ENCODE measurements around the gene RAB20. TPM values are rescaled to one million over a fixed set of nuclear protein-coding genes. Genes with fewer than 3 reads are reported as not detected.
A peak's percentile ranks its signal among the peaks of the same experiment; 100 is the strongest.

RAB20 gene, protein sequence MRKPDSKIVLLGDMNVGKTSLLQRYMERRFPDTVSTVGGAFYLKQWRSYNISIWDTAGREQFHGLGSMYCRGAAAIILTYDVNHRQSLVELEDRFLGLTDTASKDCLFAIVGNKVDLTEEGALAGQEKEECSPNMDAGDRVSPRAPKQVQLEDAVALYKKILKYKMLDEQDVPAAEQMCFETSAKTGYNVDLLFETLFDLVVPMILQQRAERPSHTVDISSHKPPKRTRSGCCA
- 24.9 and 25.2 TPM in 2 replicates for total RNA-seq (2013; cell fraction: nucleolus; rRNA removed)
- 14.6 and 18.2 TPM in 2 replicates for total RNA-seq (2014; rRNA removed)
- 7.8 and 8.7 TPM in 2 replicates for total RNA-seq (2014; rRNA removed; fragmentation: Illumina TruSeq; extraction: Trizol)
- 13.1 and 13.6 TPM in 2 replicates for total RNA-seq (2021)
- polyA plus RNA-seq (2011; ENCODE audit: low read depth) = 12.5 TPM
- polyA plus RNA-seq (2011; rRNA removed) = 24.8 and 33.1 TPM in 2 replicates
- polyA plus RNA-seq (2011; cell fraction: cytosol; rRNA removed) = 39.6 and 42.9 TPM in 2 replicates
- 20.8 and 21.8 TPM in 2 replicates for polyA plus RNA-seq (2011; cell fraction: nucleus; rRNA removed)
- 19.4 and 23.2 TPM in 2 replicates for polyA plus RNA-seq (2012)
- polyA plus RNA-seq (2014; fragmentation: Illumina TruSeq; extraction: Trizol) = 5.0 and 7.2 TPM in 2 replicates
- polyA plus RNA-seq (2014; fragmentation: Nextera tagmentation; extraction: Ambion mirVana) = 1 to 10 TPM in 1 of 2 experiments, under 1 TPM in 1; 0.48 to 2.1 TPM
- polyA plus RNA-seq (2014; rRNA removed) = 14.7 and 14.8 TPM in 2 replicates
- polyA plus RNA-seq (2016; fragmentation: Nextera tagmentation; extraction: Ambion mirVana) = 10 to 100 TPM in 1 of 2 experiments, 1 to 10 TPM in 1; 8.4 to 10.6 TPM
- polyA minus RNA-seq (2011; rRNA and poly(A)+ RNA removed) = 17.3 and 23.7 TPM in 2 replicates
- polyA minus RNA-seq (2011; cell fraction: cytosol; rRNA and poly(A)+ RNA removed) = 8.3 and 8.4 TPM in 2 replicates
- 5.3 and 8.8 TPM in 2 replicates for polyA minus RNA-seq (2011; cell fraction: nucleus; rRNA and poly(A)+ RNA removed)
- percentile 65 among the genes with signal in this experiment for Bru-seq, nascent RNA
- BruChase-seq, experiment 1, labeled RNA remaining after a 6-hour chase = percentile 52 among the genes with signal in this experiment
- percentile 48 among the genes with signal in this experiment for BruChase-seq, experiment 2, labeled RNA remaining after a 2-hour chase
- long read RNA-seq, experiment 1, transcript RAB20-201 (2 exons, 1,518 nt) = major isoform, 7 of 7 reads
- long read RNA-seq, experiment 1, partial matches to known transcripts = 0 of 7 reads
- long read RNA-seq, experiment 1, other reads (novel, unspliced or antisense) = 0 of 7 reads
- long read RNA-seq, experiment 2, transcript RAB20-201 (2 exons, 1,518 nt) = major isoform, 6 of 8 reads
- long read RNA-seq, experiment 2, partial matches to known transcripts = 2 of 8 reads
- long read RNA-seq, experiment 2, other reads (novel, unspliced or antisense) = 0 of 8 reads

DNA sequence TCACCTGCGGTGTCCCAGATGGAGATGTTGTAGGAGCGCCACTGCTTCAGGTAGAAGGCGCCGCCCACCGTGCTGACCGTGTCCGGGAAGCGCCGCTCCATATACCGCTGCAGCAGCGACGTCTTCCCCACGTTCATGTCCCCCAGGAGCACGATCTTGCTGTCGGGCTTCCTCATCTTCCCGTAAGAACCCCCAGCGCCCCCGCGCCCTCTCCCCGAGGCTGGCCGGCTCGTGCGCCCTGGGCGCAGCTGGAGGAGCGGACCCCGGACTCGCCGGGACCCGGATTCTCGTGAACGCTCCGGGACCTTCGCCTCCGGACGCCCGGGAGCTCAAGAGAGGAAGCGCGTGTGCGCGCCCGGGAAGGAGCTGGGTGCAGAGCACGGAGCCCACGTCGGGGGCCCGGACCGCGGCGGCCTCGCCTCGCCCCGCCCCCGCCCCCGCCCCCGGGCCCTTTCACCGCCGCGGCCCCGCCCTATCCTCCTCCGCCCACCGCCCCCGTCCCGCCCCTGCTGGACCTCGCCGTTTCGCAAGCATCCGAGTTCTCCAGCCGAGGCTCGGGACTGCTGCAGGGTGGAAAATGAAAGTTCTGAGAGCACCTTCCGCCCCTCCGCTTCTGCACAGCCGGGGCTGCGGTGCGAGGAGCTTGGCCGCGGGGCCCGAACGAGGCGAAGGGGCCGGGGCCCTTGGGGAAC lies at the start of gene RAB20:
Gene RAB20, minus strand, starts transcription at position 379 of the 692 bp plus-strand sequence. Its CDS starts 203 bp downstream, at position 176.
- no peak for FAIRE-seq
- 2% methylated on average over 44 of the region's 79 CpGs for WGBS (ENCODE audit: insufficient coverage, insufficient replicate concordance, low lambda C conversion rate, missing lambda C conversion rate)
- peak; percentile 75 for ATAC-seq
- H3K4me1 ChIP-seq (ENCODE audit: control insufficient read depth, insufficient read depth, low read length) = peaks cover 2% of the 10 kb centered on the region
- peaks cover 4% of the 10 kb centered on the region; the same call in 1 of the 2 replicates for H3K79me2 ChIP-seq (ENCODE audit: control insufficient read depth, insufficient read depth, low read length)
- no peaks in the 10 kb centered on the region for H3K27me3 ChIP-seq (replicated peaks in 1 of 2; ENCODE audit: control insufficient read depth in 2 of 2, insufficient read depth in 2 of 2, low read length in 1 of 2)
- intact Hi-C loops (cut with micrococcal nuclease; ENCODE audit: unreplicated experiment) (loop anchor here (5.0 to 10.0 kb wide), 2 partner anchors 89 to 427 kb away; no protein-coding TSS in a partner anchor), in situ Hi-C loops (cut with MboI) (no loop called here)
- H3K9me3 ChIP-seq (replicated peaks; ENCODE audit: control insufficient read depth, insufficient read depth, low read length) = no peaks in the 10 kb centered on the region; the same call in 2 of the 3 replicates
- SMC1A ChIA-PET (ENCODE audit: uncharacterized antibody, unreplicated experiment) = interaction anchor here (0.9 to 2.2 kb wide), 10 partner anchors 10 to 108 kb away, joined by 3 to 11 read pairs (median 4); partner anchors contain the start of gene NAXD
- peak within 1 kb of the TSS; percentile 85 for H3K4me2 ChIP-seq (ENCODE audit: control insufficient read depth, insufficient read depth)
- no peaks in the 10 kb centered on the region; the same call in 1 of the 2 replicates for H4K20me1 ChIP-seq (ENCODE audit: control insufficient read depth, insufficient read depth)
- H3K4me3 ChIP-seq = peak within 1 kb of the TSS; percentile 91
- peak within 1 kb of the TSS; percentile 63 for H3K9ac ChIP-seq (ENCODE audit: control insufficient read depth, insufficient read depth, low read length)
- CTCF ChIA-PET = interaction anchor here (0.7 to 2.9 kb wide), 14 partner anchors 14 to 250 kb away, joined by 3 to 19 read pairs (median 4); no protein-coding TSS in a partner anchor
- no TSS peak for BruUV-seq (replicated peaks)
- peak within 1 kb of the TSS; percentile 74 for H2AFZ ChIP-seq (ENCODE audit: control insufficient read depth, low read depth, low read length)
- DNase-seq (ENCODE audit: low read depth, low spot score) = no peak
- H3K36me3 ChIP-seq (ENCODE audit: control insufficient read depth in 2 of 2, insufficient read depth in 2 of 2, low read length in 1 of 2) = no peaks in the 10 kb centered on the region; a peak in 1 of 4 replicates
- RAD21 ChIA-PET (ENCODE audit: unreplicated experiment) = interaction anchor here (0.9 to 2.2 kb wide), 8 partner anchors 10 to 623 kb away, joined by 3 to 9 read pairs (median 4); no protein-coding TSS in a partner anchor
- POLR2A ChIA-PET = interaction anchor here (0.6 to 1.9 kb wide), 9 partner anchors 12 to 201 kb away, joined by 3 to 8 read pairs (median 4); no protein-coding TSS in a partner anchor
- peak within 1 kb of the TSS; percentile 71 for H3K27ac ChIP-seq (ENCODE audit: control insufficient read depth, insufficient read depth)
- TF ChIP-seq BACH1 (IDR thresholded peaks at IDR 0.05; ENCODE audit: borderline replicate concordance) (peak; percentile 12; the same call in 1 of the 2 replicates), NR2F1 (conservative IDR thresholded peaks at IDR 0.05) (peak; percentile 46; the same call in 1 of the 2 replicates), BHLHE40 (IDR thresholded peaks at IDR 0.05; ENCODE audit: borderline replicate concordance in 1 of 2, low read depth in 2 of 2, low read length in 1 of 2) (peak in 1 of 2 experiments; percentile 52; a peak in 1 of 4 replicates), PML (IDR thresholded peaks at IDR 0.05; ENCODE audit: low read length) (no peak), IRF4 (IDR thresholded peaks at IDR 0.05; ENCODE audit: low read depth, low read length) (no peak), RAD21 (IDR thresholded peaks at IDR 0.05; ENCODE audit: insufficient read depth, low read depth, low read length) (peak; percentile 7; the same call in 1 of the 2 replicates), IKZF2 (IDR thresholded peaks at IDR 0.05) (peak in 1 of 2 experiments; percentile 52; a peak in 1 of 4 replicates), ASH2L (IDR thresholded peaks at IDR 0.05; ENCODE audit: borderline replicate concordance, low read depth) (0 out of 2 replicates have a peak, but pooled peaks have one; percentile 63), DPF2 (IDR thresholded peaks at IDR 0.05) (no peak)
- TF ChIP-seq, protein P1, sequence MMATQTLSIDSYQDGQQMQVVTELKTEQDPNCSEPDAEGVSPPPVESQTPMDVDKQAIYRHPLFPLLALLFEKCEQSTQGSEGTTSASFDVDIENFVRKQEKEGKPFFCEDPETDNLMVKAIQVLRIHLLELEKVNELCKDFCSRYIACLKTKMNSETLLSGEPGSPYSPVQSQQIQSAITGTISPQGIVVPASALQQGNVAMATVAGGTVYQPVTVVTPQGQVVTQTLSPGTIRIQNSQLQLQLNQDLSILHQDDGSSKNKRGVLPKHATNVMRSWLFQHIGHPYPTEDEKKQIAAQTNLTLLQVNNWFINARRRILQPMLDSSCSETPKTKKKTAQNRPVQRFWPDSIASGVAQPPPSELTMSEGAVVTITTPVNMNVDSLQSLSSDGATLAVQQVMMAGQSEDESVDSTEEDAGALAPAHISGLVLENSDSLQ (IDR thresholded peaks at IDR 0.05) = no peak
- TF ChIP-seq, protein P2, sequence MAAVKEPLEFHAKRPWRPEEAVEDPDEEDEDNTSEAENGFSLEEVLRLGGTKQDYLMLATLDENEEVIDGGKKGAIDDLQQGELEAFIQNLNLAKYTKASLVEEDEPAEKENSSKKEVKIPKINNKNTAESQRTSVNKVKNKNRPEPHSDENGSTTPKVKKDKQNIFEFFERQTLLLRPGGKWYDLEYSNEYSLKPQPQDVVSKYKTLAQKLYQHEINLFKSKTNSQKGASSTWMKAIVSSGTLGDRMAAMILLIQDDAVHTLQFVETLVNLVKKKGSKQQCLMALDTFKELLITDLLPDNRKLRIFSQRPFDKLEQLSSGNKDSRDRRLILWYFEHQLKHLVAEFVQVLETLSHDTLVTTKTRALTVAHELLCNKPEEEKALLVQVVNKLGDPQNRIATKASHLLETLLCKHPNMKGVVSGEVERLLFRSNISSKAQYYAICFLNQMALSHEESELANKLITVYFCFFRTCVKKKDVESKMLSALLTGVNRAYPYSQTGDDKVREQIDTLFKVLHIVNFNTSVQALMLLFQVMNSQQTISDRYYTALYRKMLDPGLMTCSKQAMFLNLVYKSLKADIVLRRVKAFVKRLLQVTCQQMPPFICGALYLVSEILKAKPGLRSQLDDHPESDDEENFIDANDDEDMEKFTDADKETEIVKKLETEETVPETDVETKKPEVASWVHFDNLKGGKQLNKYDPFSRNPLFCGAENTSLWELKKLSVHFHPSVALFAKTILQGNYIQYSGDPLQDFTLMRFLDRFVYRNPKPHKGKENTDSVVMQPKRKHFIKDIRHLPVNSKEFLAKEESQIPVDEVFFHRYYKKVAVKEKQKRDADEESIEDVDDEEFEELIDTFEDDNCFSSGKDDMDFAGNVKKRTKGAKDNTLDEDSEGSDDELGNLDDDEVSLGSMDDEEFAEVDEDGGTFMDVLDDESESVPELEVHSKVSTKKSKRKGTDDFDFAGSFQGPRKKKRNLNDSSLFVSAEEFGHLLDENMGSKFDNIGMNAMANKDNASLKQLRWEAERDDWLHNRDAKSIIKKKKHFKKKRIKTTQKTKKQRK (IDR thresholded peaks at IDR 0.05; ENCODE audit: low read depth, low read length) = no peak
- TF ChIP-seq, protein P3, sequence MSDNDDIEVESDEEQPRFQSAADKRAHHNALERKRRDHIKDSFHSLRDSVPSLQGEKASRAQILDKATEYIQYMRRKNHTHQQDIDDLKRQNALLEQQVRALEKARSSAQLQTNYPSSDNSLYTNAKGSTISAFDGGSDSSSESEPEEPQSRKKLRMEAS (IDR thresholded peaks at IDR 0.05; ENCODE audit: low read depth, low read length) = 0 out of 2 replicates have a peak, but pooled peaks have one; percentile 8
